Testis (tissue), 3 donors: ENCODE measurements around the gene KIF23. TPM values are rescaled to one million over a fixed set of nuclear protein-coding genes. Genes with fewer than 3 reads are reported as not detected.

Source experiments
- DNase-seq: peaks from one replicate; pipeline ENCODE4 v3.0.0-alpha.2; 2019
- H3K27ac ChIP-seq, 2 donors: fragments of 200-600 bp; sonication (generic); one replicate each; pipeline ENCODE4 v1.5.1; 2019
- H3K27me3 ChIP-seq: fragments of 200-600 bp; sonication (generic); one replicate; pipeline ENCODE4 v1.5.1; 2019
- H3K36me3 ChIP-seq: fragments of 200-600 bp; sonication (generic); one replicate; pipeline ENCODE4 v1.5.1; 2017; ENCODE audit warnings: low read depth; ENCODE audit errors: missing control alignments
- H3K4me1 ChIP-seq: fragments of 200-600 bp; sonication (generic); one replicate; pipeline ENCODE4 v1.5.1; 2019
- H3K4me3 ChIP-seq, 2 donors: fragments of 200-600 bp; sonication (generic); one replicate each; pipeline ENCODE4 v1.5.1; 2017 to 2019
- H3K9me3 ChIP-seq: fragments of 200-600 bp; sonication (generic); one replicate; pipeline ENCODE4 v1.5.1; 2017
- POLR2A ChIP-seq: fragments of 450-650 bp; IDR thresholded peaks from one replicate; pipeline ENCODE4 v1.6.1; 2017; ENCODE audit warnings: antibody characterized with exemption, mild to moderate bottlenecking, moderate library complexity
- WGBS, 2 donors: methylation state at CpG; one replicate each; pipeline ENCODE4 v1.1.5; 2018; 5-methylcytosine and 5-hydroxymethylcytosine counted together
- intact Hi-C: fragments of 100-400 bp; cut with DNase I; formaldehyde crosslinking; loops from one replicate; pipeline ENCODE4 v1.15.1; 2023; ENCODE audit warnings: low total_unique reads
- polyA plus RNA-seq: library from polyadenylated mRNA; stranded (reverse); fragments of 350-450 nt; fragmentation: Illumina TruSeq; extraction: RNeasy Lipid Tissue Mini Kit (QIAGEN cat#74804); gene quantifications from one replicate; pipeline ENCODE4 v1.2.3, GENCODE V29; 2014; ENCODE audit warnings: low read depth, low replicate concordance; ENCODE audit not compliant: insufficient read depth
- total RNA-seq, 2 donors: library from RNA; depleted of rRNA; stranded (reverse); fragments of >200 nt; gene quantifications; one replicate each; pipeline ENCODE4 v1.2.3, GENCODE V29; 2016
- TF ChIP-seq, protein P1 (sequence below), 3 experiments: fragments of 450-650 bp in 2 of 3; fragments of 200-600 bp in 1 of 3; sonication (generic) in 1 of 3; IDR thresholded peaks; one replicate each; pipeline ENCODE4 v1.5.1; 2016 to 2019; ENCODE audit warnings: antibody characterized with exemption in 3 of 3, mild to moderate bottlenecking in 2 of 3, moderate library complexity in 1 of 3

KIF23 gene
- total and polyA plus RNA-seq, 3 donors from 2014 or later: 17.1 to 28.4 (median 23.9) TPM

DNA sequence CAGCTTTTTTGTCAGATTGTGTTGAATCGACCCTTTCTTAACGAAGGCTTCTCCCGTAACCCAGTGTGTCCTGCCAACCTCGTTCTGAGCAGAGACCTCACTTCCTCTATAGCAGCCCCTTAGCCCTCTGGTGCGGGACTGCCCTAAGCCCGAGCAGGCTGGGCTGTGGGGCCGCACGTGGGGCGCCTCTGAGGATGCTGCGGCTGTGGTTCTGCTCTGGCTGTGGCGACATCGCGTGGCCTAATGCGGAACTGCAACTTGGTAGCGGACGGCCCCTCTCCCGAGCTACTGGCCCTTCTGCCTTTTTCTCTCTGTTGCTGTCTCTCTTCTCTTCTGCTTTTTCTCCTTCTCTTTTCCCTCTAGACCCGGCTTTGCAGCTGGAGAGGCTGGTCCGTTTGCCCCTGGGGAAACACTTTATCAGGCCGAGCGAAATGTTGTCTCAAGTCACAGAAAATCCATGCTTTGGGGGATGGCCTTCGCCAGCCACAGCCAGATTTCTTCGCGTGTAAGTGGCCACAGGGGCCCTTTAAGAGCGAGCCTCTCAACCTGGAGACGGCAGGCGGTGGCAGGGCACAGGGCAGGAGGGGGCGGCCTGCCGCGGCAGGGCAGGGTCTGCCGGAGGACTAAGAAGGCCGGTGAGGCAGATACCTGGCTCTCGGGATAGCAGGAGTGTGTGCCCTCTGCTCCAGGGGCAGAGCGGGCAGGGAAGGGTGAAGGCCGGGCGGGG lies 19.4 kb upstream of the KIF23 start:
- no peak overlapping the region for H3K4me3 ChIP-seq
- no peaks in the 10 kb centered on the region for H3K9me3 ChIP-seq
- intact Hi-C loops: no loop called here
- 10 to 17% methylated on average over 24 to 36 of the region's 36 CpGs for WGBS, 2 donors
- peaks cover 3% of the 10 kb centered on the region for H3K4me1 ChIP-seq
- peak; percentile 92 for DNase-seq
- H3K27me3 ChIP-seq: no peaks in the 10 kb centered on the region
- H3K36me3 ChIP-seq: no peaks in the 10 kb centered on the region
- TF ChIP-seq, protein P1, sequence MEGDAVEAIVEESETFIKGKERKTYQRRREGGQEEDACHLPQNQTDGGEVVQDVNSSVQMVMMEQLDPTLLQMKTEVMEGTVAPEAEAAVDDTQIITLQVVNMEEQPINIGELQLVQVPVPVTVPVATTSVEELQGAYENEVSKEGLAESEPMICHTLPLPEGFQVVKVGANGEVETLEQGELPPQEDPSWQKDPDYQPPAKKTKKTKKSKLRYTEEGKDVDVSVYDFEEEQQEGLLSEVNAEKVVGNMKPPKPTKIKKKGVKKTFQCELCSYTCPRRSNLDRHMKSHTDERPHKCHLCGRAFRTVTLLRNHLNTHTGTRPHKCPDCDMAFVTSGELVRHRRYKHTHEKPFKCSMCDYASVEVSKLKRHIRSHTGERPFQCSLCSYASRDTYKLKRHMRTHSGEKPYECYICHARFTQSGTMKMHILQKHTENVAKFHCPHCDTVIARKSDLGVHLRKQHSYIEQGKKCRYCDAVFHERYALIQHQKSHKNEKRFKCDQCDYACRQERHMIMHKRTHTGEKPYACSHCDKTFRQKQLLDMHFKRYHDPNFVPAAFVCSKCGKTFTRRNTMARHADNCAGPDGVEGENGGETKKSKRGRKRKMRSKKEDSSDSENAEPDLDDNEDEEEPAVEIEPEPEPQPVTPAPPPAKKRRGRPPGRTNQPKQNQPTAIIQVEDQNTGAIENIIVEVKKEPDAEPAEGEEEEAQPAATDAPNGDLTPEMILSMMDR (IDR thresholded peaks at IDR 0.05): peak; percentile 89 to 95 (median 94)
- no peak for TF ChIP-seq POLR2A
- no peak overlapping the region for H3K27ac ChIP-seq

DNA sequence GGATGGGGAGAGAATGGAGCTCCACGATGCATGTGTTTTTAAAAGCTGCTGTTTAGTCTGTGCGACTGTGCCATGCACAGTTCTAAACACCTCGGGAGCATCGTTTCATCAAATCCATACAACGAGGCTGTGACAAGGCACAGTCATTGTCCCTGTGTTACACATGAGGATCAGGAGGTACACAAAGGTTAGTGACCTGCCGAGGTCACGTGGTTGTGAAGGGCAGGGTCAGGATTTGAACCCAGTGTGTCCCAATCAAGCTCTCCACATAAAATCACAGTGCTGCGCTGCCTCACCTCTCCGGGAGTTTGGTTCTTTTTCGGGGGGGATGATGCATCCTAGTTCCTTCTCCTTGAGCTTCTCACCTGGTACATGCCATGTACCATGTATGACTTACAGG lies 18.7 kb upstream of the KIF23 start:
- Histone ChIP-seq H3K4me1 (peaks cover 3% of the 10 kb centered on the region), H3K9me3 (no peaks in the 10 kb centered on the region), H3K36me3 (no peaks in the 10 kb centered on the region), H3K27ac (no peak overlapping the region), H3K27me3 (no peaks in the 10 kb centered on the region), H3K4me3 (no peak overlapping the region)
- DNase-seq: no peak
- TF ChIP-seq, protein P1 (IDR thresholded peaks at IDR 0.05): no peak
- TF ChIP-seq POLR2A: no peak
- intact Hi-C loops: no loop called here
- 78 to 87% methylated on average over 10 of the region's 10 CpGs for WGBS, 2 donors

DNA sequence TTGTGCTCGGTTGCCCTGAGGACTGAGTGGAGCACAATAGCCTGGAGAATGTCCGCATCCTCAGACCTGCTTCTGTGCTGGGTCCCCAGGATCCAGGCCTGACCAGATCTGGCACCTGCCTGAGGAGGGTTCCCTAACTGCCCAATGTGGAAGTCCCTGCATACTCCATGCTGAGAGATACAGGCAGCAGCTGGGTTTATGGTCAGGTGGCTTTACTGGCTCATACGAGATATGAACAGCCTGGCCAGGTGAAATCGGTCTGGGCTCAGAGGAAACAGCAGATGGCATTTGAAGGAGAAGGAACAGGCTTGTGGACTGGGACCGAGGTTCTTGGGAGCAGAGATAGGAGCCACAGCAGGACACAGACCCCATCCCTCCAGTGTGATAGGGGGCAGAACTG lies 18.2 kb upstream of the KIF23 start:
- no peak overlapping the region for H3K4me3 ChIP-seq
- H3K27me3 ChIP-seq: no peaks in the 10 kb centered on the region
- no peaks in the 10 kb centered on the region for H3K9me3 ChIP-seq
- TF ChIP-seq, protein P1 (IDR thresholded peaks at IDR 0.05): no peak
- no peak for TF ChIP-seq POLR2A
- intact Hi-C loops: no loop called here
- DNase-seq: no peak
- H3K4me1 ChIP-seq: peaks cover 3% of the 10 kb centered on the region
- WGBS, 2 donors: 90 to 94% methylated on average over 4 to 5 of the region's 5 CpGs
- H3K36me3 ChIP-seq: no peaks in the 10 kb centered on the region
- H3K27ac ChIP-seq: no peak overlapping the region

DNA sequence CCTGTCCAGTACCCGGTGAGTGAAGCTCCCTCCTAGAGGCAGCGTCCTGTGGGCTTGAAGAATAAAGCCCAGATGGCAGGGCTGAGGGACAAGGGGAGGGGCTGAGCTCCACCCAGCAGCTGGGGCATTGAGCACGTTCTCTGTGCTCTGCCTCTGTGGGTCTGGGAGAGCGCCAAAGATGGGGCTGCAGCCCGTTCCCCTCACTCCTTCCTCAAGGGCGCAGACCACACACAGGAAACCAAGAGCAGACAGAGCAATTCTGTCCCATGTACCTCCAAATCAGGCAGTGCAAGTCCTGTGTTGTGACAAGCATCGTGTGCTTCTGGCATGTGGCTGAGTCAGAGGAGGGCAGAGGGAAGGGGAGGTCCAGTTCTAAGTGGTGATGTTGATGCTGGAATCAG lies 15.7 kb upstream of the KIF23 start:
- no peak overlapping the region for H3K27ac ChIP-seq
- no peak overlapping the region for H3K4me3 ChIP-seq
- no peaks in the 10 kb centered on the region for H3K36me3 ChIP-seq
- no peaks in the 10 kb centered on the region for H3K9me3 ChIP-seq
- no peak for DNase-seq
- TF ChIP-seq, protein P1 (IDR thresholded peaks at IDR 0.05): no peak
- no peak for TF ChIP-seq POLR2A
- peaks cover 3% of the 10 kb centered on the region for H3K4me1 ChIP-seq
- intact Hi-C loops: no loop called here
- no peaks in the 10 kb centered on the region for H3K27me3 ChIP-seq
- WGBS, 2 donors: 64 to 70% methylated on average over 7 of the region's 7 CpGs

DNA sequence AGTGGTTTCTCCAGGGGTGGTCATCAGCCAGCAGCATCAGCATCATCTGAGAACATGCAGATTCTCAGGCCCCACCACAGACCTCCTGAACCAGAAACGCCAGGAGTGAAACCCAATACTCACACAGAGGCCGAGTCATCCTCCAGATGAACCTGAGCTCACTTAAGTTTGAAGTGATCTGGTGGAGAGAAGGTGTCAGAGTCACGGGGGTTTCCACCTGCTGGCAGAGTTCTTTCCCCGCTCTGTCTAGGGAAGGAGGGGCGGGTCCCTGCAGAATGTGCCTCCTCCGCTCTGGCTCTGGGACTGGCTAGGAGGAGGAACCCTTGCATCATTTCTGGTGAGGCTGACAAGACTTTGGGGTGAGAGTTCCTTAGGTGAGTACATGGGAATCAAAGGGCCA lies 13.3 kb upstream of the KIF23 start:
- intact Hi-C loops: no loop called here
- TF ChIP-seq, protein P1 (IDR thresholded peaks at IDR 0.05): no peak
- no peak for TF ChIP-seq POLR2A
- no peaks in the 10 kb centered on the region for H3K36me3 ChIP-seq
- no peak overlapping the region for H3K27ac ChIP-seq
- H3K4me1 ChIP-seq: no peaks in the 10 kb centered on the region
- no peak for DNase-seq
- no peak overlapping the region for H3K4me3 ChIP-seq
- H3K9me3 ChIP-seq: no peaks in the 10 kb centered on the region
- WGBS, 2 donors: 86 to 88% methylated on average over 6 of the region's 6 CpGs
- no peaks in the 10 kb centered on the region for H3K27me3 ChIP-seq
